Activated T-helper 1 cell treated with anti-CD3 and anti-CD28 coated beads, Interleukin-2, amount 50 U/mL, for 16 hours (primary cell): ENCODE data around the gene AIFM3.
"Not testable (repeated sequence)": the region's sequence is repeated elsewhere in the genome, so short reads cannot be mapped to it uniquely, and the experiment has no call there.

ENCODE experiments used
- DNase-seq, 2 donors: peaks; one replicate each; pipeline ENCODE4 v3.0.0-alpha.2; 2020; ENCODE audit warnings: low read depth in 1 of 2, low spot score in 1 of 2

The AIFM3 gene, protein sequence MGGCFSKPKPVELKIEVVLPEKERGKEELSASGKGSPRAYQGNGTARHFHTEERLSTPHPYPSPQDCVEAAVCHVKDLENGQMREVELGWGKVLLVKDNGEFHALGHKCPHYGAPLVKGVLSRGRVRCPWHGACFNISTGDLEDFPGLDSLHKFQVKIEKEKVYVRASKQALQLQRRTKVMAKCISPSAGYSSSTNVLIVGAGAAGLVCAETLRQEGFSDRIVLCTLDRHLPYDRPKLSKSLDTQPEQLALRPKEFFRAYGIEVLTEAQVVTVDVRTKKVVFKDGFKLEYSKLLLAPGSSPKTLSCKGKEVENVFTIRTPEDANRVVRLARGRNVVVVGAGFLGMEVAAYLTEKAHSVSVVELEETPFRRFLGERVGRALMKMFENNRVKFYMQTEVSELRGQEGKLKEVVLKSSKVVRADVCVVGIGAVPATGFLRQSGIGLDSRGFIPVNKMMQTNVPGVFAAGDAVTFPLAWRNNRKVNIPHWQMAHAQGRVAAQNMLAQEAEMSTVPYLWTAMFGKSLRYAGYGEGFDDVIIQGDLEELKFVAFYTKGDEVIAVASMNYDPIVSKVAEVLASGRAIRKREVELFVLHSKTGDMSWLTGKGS

DNA sequence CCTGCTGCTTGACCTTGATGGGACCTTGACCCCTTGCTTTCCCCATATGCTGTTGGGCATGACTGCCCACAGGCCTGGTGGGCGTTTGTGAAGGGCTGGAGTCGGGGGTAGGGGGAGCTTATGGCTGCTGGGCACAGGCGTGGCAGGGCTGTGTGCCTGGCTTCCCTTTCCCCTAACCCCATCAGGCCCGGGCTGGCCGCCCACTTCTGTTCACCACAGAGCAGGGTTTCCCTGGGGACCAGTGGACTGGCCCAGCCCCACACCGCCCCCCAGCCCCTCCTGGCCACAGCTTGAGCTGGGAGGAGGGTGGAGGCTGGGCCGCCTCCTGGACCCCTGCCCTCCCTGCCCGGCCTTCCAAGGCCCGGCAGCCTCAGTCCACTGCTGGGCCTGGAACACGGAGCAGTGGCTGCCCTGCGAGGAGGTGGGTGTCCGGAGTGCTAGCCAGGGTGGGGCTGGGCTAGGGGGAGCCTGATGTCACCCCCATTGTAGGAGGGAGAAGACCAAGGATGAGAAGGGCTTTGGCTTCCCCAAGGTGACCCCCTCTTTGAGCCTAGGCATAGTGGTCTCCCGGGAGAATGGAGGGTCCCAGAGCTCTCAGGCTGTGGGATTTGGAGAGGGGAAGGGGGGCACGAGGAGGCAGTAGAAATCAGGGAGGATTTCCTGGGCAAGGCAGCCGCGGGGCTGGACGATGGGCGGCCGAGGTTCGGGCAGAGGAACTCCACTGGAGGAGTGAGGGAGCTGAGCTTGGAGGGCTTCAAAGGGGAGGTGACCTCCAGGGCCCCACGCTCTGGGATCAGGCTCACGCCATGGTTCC lies at the start of gene AIFM3:
AIFM3 (plus strand) TSS at position 373 of the 814 bp plus-strand sequence. CDS start 690 bp downstream, outside the sequence.
- no peak for DNase-seq

DNA sequence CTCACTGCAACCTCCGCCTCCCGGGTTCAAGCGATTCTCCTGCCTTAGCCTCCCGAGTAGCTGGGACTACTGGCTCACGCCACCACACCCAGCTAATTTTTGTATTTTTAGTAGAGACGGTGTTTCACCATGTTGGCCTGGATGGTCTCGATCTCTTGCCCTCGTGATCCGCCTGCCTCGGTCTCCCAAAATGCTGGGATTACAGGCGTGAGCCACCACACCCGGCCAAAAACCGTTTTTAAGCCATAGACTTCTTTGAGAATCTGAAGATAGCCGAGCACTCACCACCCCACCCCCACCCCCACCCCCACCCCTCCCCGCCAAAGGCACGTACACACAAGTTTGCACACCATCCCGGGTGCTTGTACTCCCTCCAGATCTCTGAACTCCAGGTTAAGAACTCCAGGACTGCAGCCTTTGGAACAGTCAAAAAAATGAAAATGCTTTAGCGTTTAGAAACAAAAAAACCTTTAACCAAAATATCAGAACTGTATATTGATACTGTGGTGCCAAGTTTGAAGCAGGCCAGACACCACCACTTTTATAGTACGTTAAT lies 48.3 kb upstream of the AIFM3 start:
- no peak for DNase-seq

DNA sequence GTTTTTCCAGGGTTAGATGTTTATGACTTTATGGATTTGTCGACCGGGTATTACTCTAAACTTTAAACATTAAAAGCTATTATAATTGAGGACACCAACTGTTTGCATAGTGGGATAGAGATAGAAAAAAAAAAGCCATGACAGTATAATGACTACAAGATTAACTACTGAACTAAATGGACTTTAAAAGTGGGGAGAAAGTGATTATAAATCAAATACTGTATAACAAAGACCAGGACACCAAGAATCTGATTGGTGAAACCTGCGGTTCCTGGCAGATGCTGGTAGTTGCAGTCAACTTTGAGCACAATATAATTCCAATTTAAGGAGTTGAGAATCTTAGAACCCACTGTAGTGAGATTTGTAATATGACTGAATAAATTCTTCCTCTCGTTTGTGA lies 47.3 kb upstream of the AIFM3 start:
- no peak for DNase-seq

DNA sequence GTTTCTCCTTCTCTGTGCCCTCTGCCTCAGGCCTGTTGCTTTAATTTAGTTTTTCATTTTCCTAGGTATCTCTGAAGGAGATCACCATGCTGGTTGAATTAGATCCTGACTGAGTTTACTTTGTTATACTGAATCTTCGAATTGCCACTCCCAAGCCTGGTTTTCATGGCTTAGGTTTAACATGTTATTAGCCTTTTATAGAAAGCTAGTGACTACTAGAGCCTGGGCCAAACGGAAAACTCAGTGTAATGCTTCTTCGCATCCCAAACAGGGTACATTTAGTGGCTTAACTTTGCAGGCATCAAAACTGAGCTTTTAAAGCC lies 46.2 kb upstream of the AIFM3 start:
- DNase-seq: no peak

DNA sequence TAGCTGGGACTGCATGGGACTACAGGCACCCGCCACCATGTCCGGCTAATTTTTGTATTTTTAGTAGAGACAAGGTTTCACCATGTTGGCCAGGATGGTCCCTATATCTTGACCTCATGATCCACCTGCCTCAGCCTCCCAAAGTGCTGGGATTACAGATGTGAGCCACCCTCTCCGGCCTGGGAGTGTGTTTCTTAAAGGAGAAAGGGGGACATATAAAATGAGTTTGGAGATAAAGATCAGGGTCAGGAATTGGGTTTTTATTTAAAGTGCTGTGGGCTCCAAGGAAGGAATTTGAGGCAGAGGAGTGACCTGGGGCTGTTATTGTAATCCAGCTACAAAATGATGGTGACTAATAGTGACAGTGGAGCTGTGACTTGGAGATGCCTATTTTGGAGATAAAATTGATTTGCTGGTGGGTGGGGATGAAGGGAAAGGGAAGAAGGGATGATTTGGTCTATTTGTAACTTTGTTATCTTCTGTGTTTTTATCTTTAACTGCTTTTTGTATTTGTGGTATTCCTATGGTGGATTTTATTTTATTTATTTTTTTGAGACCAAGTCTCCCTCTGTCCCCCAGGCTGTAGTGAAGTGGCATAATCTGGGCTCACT lies 44.8 kb upstream of the AIFM3 start:
- DNase-seq: no peak

DNA sequence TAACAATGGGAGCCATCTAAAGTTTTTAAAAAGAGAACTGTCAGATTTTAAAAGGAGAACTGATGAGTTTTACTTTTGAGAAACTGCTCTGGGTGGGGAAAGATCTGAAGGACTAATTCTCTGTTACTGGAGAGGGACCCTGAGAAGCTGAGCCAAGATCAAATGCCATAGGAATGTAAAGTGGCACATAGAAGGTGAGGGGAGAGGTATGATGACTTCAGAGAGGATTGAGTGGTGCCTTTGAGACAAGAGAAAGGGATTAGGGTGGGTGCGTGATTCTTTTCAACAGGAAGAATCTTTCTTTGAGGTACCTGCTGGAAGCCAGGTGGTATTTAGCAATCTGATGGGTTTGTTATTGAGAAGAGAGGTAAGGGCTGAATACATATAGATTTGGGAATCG lies 40.8 kb upstream of the AIFM3 start:
- DNase-seq: no peak

DNA sequence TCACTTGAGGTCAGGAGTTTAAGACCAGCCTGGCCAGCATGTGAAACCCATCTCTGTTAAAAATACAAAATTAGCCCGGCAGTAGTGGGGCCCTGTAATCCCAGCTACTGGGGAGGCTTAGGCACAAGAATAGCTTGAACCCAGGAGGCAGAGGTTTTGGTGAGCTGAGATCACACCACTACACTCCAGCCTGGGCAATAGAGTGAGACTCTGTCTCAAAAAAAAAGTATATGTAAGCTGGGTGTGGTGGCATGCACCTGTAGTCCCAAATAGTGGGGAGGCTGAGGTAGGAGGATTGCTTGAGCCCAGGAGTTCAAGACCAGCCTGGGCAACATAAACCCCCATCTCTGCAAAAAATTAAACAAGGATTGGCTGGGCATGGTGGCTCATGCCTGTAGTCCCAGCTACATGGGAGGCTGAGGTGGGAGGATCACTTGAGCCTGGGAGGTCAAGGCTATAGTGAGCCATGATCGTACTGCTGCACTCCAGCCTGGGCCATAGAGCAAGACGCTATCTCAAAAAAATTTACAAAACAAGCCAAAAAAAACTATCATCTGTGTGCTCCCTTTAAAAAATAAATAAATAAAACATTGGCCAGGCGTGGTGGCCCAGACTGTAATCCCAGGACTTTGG lies 39.0 kb upstream of the AIFM3 start:
- no peak for DNase-seq

DNA sequence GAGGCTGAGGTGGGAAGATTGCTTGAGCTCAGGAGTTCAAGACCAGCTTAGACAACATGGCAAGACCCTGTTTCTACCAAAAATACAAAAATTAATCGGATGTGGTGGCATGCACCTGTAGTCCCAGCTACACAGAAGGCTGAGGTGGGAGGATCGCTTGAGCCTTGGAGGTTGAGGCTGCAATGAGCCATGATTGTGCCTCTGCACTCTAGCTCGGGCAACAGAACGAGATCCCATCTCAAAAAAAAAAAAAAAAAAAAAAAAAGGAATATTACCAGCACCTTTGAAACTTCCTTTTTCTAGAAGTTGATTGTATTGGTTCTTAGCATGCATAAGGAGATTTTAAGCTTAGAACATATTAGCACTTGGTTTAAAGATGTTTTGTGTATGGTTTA lies 38.5 kb upstream of the AIFM3 start:
- no peak for DNase-seq

DNA sequence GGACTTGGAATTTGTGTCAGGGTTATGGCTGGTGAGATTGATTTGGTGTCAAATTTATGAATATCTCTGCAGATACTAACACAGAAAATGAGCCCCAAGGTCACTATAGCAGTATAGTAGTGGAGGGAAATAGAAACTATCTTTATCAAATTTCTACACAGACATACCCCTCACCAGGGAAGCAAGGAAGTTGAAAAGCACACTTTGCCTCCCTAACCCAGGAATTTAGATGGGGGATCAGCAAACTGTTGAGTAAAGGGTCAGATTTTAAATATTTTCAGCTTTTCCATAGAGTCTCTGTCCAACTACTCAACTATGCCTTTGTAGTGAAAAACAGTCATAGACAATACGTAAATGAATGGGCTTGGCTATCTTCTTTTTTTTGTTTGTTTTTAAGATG lies 37.1 kb upstream of the AIFM3 start:
- DNase-seq: no peak

DNA sequence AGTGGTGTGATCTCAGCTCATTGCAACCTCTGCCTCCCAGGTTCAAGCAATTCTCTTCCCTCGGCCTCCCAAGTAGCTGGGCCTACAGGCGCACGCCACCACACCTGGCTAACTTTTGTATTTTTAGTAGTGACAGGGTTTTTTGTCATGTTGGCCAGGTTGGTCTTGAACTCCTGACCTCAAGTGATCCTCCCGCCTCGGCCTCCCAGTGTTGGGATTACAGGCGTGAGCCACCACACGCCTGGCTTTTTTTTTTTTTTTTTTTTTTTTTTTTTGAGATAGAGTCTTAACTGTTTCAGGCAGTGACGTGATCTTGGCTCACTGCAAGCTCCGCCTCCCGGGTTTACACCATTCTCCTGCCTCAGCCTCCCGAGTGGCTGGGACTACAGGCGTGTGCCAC lies 36.6 kb upstream of the AIFM3 start:
- not testable (repeated sequence) for DNase-seq

DNA sequence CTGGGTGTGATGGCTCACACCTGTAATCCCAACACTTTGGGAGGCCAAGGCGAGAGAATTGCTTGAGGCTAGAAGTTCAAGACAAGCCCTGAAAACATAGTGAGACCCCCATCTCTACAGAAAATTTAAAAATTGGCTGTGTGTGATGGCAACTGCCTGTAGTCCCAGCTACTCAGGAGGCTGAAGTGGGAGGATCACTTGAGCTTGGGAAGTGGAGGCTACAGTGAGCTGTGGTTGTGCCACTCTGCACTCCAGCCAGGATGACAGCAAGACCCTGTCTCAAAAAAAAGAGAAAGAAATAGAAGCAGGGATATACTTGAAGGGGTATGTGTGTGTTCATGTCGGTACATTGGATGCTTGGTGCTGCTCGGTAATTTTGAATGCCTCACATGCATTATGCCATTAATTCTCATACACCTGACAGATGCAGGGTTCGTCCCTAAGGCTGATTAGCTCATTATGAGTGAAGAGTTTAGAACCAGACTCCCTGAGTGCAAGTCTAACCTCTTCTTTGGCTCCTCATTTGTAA lies 35.9 kb upstream of the AIFM3 start:
- no peak for DNase-seq

DNA sequence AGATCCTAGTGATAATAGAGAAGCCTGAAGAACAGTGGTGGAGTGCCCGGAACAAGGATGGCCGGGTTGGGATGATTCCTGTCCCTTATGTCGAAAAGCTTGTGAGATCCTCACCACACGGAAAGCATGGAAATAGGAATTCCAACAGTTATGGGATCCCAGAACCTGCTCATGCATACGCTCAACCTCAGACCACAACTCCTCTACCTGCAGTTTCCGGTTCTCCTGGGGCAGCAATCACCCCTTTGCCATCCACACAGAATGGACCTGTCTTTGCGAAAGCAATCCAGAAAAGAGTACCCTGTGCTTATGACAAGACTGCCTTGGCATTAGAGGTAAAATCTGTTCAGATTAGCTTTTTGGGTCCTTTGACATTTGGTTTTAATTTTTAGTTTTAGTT lies 33.1 kb upstream of the AIFM3 start:
- no peak for DNase-seq

DNA sequence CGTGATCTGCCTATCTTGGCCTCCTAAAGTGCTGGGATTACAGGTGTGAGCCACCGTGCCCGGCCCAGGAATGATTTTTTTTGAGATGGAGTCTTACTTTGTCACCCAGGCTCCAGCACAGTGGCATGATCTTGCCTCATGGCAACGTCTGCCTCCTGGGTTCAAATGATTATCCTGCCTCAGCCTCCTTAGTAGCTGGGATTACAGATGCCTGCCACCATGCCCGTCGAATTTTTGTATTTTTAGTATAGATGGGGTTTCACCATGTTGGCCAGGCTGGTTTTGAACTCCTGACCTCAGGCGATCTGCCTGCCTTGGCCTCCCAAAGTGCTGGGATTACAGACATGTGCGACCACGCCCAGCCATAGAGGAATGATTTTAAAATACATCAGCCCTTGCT lies 32.0 kb upstream of the AIFM3 start:
- not testable (repeated sequence) for DNase-seq

DNA sequence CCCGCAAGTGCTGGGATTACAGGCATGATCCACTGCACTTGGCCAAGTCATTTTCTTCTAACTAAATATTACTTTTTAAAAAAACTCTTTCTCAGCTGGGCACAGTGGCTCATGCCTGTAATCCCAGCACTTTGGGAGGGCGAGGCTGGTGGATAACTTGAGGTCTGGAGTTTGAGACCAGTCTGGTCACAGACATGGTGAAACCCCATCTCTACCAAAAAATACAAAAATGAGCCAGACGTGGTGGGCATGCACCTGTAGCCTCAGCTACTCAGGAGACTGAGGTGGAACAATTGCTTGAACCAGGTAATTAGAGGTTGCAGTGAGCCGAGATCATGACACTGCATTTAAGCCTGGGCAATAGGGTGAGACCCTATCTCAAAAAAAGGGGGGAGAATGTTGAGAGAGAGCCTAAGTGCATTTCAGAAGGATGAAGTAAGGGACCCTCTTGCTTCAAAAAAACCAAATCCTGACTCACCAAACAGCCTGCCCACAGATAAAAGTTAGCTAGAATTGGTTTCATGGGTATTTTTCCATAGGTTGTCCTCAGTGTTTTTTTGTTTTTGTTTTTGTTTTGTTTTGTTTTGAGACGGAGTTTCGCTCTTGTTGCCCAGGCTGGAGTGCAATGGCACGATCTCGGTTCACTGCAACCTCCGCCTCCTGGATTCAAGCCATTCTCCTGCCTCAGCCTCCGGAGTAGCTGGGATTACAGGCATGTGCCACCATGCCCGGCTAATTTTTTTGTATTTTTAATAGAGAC lies 31.1 kb upstream of the AIFM3 start:
- DNase-seq: not testable (repeated sequence)

DNA sequence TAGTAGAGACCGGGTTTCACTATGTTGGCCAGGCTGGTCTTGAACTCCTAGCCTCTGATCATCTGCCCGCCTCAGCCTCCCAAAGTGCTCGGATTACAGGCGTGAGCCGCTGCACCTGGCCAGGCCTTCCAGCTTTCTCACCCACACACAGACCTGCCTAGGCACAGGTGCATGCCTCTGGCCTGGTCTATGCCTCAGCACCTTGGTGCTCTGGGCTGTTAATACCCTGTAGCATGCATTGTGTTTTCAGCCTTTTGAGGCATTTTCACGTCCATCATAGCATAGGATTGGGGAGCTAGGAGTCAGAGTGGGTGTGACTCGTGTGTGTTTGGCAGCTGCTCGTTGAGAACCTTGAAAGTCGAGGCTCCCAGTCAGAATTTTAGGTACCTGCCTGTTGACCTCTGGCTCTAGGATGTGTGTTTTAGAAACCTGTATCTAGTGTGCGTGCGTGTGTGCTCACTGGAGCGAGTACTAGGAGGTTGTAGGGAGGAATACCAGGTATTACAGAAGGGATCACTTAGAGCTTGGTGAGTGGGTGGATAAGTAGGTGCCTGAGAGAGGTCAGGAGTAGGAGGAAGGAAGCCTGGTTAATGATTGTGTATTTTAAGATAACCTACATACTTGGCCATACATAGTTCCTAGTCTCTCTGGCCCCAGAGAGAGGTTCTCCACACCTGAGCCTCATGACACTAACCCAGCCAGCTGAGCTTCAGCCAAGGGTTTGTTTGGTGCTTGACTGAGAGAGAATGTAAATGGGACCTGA lies 29.8 kb upstream of the AIFM3 start:
- DNase-seq: no peak

DNA sequence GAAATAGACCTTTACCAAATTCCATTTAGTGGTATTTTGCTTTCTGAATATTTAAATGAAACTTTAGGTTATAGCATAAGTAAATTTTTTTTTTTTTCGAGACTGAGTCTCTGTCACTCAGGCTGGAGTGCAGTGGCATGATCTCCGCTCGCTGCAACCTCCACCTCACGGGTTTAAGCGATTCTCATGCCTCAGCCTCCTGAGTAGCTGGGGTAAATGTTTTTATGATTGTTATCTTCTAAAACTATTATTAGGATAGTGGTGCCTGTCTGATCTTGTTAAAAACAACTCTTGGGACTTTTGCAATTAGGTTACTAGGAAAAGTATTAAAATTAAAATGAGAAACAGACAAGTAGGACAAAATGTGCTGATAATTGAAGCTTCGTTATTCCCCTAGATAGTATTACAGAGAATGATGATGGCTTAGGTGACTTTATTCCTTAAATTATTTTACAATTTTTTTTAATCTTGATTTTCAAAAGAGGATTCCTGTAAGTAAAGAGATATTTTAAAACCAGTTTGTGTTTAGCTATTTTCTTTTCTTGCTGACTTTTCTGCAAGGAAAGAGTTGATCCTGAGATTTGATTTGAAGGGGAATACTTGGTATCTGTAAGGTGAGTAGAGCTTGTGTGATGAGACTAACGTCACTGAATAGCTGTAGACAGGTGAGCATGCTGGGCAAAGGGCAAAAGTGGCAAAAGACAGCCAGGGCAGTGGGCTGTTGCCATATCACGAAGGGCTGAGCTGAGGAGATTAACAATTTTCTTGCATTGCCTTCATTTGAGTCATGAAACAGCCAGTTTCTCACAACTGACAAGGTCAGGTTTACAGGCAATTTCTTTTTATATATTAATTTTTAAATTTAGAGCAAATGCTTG lies 29.0 kb upstream of the AIFM3 start:
- DNase-seq: no peak

DNA sequence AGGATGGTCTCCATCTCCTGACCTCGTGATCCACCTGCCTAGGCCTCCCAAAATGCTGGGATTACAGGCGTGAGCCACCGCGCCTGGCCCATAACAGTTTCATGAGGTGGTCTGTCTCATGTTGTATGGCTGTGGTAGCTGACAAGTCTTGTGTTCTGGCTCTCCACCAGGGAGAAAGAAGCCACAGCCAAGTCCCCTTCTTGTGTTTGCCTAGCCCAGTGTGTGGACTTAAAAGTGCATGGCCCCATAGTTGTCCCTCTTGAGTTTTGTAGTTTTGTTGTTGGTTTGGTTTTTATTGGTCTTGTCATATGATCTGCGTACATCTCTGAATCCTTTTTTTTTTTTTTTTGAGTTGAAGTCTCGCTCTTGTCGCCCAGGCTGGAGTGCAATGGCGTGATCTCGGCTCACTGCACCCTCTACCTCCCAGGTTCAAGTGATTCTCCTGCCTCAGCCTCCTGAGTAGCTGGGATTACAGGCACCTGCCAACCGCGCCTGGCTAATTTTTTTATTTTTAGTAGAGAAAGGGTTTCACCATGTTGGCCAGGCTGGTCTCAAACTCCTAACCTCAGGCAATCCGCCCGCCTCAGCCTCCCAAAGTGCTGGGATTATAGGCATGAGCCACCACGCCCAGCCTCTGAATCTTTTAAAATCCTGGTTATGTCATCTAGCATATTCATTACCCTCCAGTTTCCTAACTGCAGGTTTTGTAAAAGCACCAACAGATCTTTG lies 27.4 kb upstream of the AIFM3 start:
- not testable (repeated sequence) for DNase-seq
